Measurements from ENCODE around the gene ADH5. TPM values are rescaled to one million over a fixed set of nuclear protein-coding genes. Genes with fewer than 3 reads are reported as not detected.

Gene ADH5
- total and polyA plus RNA-seq, 2 of the 8 experiments (the other 6 are each of a cell fraction or from before 2014, with no cell fraction given) = 223 to 327 TPM

DNA sequence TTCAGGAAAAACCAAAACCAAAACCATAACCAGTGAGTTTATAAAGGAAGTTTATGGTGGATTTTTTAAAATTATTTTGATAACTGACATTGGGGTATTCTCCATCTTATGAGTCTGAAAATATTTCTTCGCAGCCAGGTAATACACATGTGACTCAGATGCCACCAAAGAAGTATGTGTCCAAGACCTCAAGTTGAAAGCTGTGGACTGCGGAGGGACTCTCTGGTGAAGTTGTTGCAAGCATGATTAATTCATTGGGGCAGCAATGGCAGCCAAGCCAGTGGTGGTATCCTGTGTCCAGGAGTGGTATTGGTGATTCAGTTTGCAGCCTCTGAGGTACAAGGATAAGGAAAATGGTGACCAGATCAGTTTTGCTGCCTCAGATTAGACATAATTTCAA lies 14.0 kb upstream of the ADH5 start:
- H3K79me2 ChIP-seq (ENCODE audit: control insufficient read depth in 1 of 2, insufficient read depth in 2 of 2, low read length in 2 of 2) = no peaks in the 10 kb centered on the region
- H4K5ac ChIP-seq (ENCODE audit: insufficient read length, low read depth, low read length) = no peak overlapping the region
- H2BK12ac ChIP-seq (ENCODE audit: low read depth, low read length) = no peak overlapping the region
- H3K79me1 ChIP-seq (ENCODE audit: low read depth, low read length) = no peaks in the 10 kb centered on the region
- no peak for DNase-seq (ENCODE audit: low read depth in 1 of 2, low spot score in 2 of 2)
- ChIA-PET CTCF (ENCODE audit: partially characterized antibody) (interaction anchor here (0.5 kb wide), 1 partner anchor 40 kb away, joined by 4 read pairs; no protein-coding TSS in a partner anchor), POLR2A (ENCODE audit: partially characterized antibody) (interaction anchor here (1.1 to 2.2 kb wide), 2 partner anchors 14 to 35 kb away, joined by 3 to 8 read pairs; partner anchors contain the start of gene ADH5)
- no peaks in the 10 kb centered on the region for H3K23me2 ChIP-seq (ENCODE audit: low read depth, low read length)
- no peak overlapping the region for H3K56ac ChIP-seq (replicated peaks; ENCODE audit: insufficient read length, low read depth, low read length)
- H3K4me1 ChIP-seq (replicated peaks in 1 of 4; ENCODE audit: control insufficient read depth in 3 of 4, insufficient read depth in 4 of 4, low read length in 3 of 4) = no peaks in the 10 kb centered on the region
- no peak overlapping the region for H2BK5ac ChIP-seq (ENCODE audit: low read depth, low read length)
- H4K91ac ChIP-seq (replicated peaks; ENCODE audit: insufficient read length, low read length) = no peak overlapping the region
- H3K27me3 ChIP-seq (replicated peaks in 1 of 4; ENCODE audit: control insufficient read depth in 3 of 4, extremely low read depth in 1 of 4, insufficient read depth in 3 of 4, low read length in 3 of 4) = peaks cover 0 to 1% (median 0%) of the 10 kb centered on the region in 4 experiments; a peak in 1 of 7 replicates
- no peak overlapping the region for H2AK5ac ChIP-seq (ENCODE audit: low read depth, low read length)
- no peak overlapping the region for H3K4me3 ChIP-seq (ENCODE audit: extremely low read depth in 1 of 4, insufficient read depth in 2 of 4, low read depth in 3 of 4, low read length in 4 of 4)
- no peak overlapping the region for H4K8ac ChIP-seq (ENCODE audit: extremely low read depth, insufficient read depth, low read length)
- H3K36me3 ChIP-seq (ENCODE audit: control insufficient read depth in 2 of 4, insufficient read depth in 4 of 4, low read length in 3 of 4) = no peaks in the 10 kb centered on the region
- H3K9me3 ChIP-seq (ENCODE audit: insufficient read depth in 2 of 2, low read depth in 1 of 2, low read length in 1 of 2) = peaks cover 8 to 11% of the 10 kb centered on the region in 2 experiments; a peak in 2 of 4 replicates
- FAIRE-seq = no peak
- H3K23ac ChIP-seq (ENCODE audit: insufficient read length) = no peak overlapping the region
- no peak overlapping the region for H2BK20ac ChIP-seq (ENCODE audit: low read length)
- H3K9ac ChIP-seq (replicated peaks in 1 of 4; ENCODE audit: extremely low read depth in 1 of 4, low read depth in 3 of 4, low read length in 3 of 4) = no peak overlapping the region
- no peak overlapping the region for H3K4me2 ChIP-seq (ENCODE audit: insufficient read depth in 1 of 2, low read depth in 2 of 2, low read length in 2 of 2)
- H2AFZ ChIP-seq (ENCODE audit: low read length) = no peak overlapping the region
- no peak overlapping the region for H3K14ac ChIP-seq (ENCODE audit: insufficient read length)
- H3K27ac ChIP-seq (ENCODE audit: low read depth, low read length) = no peak overlapping the region
- H2BK15ac ChIP-seq (ENCODE audit: low read length) = no peak overlapping the region
- no peak overlapping the region for H3K18ac ChIP-seq (ENCODE audit: extremely low read depth, low read length)
- 95% methylated on average over 2 of the region's 2 CpGs; no CpG with 5 or more reads in 1 of the 2 experiments for WGBS, 2 experiments (ENCODE audit: extremely low coverage in 1 of 2, insufficient coverage in 1 of 2, insufficient read length in 1 of 2, insufficient replicate concordance in 2 of 2, low coverage in 1 of 2, low lambda C conversion rate in 2 of 2, missing lambda C conversion rate in 1 of 2)
- H3K4ac ChIP-seq (replicated peaks; ENCODE audit: insufficient read length, low read depth, low read length) = no peak overlapping the region
- no peak overlapping the region for H2BK120ac ChIP-seq (replicated peaks; ENCODE audit: low read depth, low read length)
- no peaks in the 10 kb centered on the region for H4K20me1 ChIP-seq (replicated peaks in 1 of 2; ENCODE audit: control insufficient read depth in 1 of 2, insufficient read depth in 2 of 2, low read length in 2 of 2)
- TF ChIP-seq POLR2AphosphoS5 (IDR thresholded peaks at IDR 0.05; ENCODE audit: low read depth, low read length) = no peak
- TF ChIP-seq BACH1 (IDR thresholded peaks at IDR 0.05; ENCODE audit: low read length) = no peak
